Liver (tissue), 9 donors: Measurements from ENCODE around the gene ITPK1. TPM values are rescaled to one million over a fixed set of nuclear protein-coding genes. Genes with fewer than 3 reads are reported as not detected.

ENCODE experiments used
- DNase-seq: peaks from one replicate; pipeline ENCODE4 v3.0.0-alpha.2; 2017; ENCODE audit warnings: low spot score
- H3K27ac ChIP-seq, 2 donors: one replicate each; pipeline ENCODE4 v1.7.0; 2013; ENCODE audit warnings: inconsistent platforms in 2 of 2, low read length in 2 of 2, control low read depth in 1 of 2, low read depth in 1 of 2, mild to moderate bottlenecking in 1 of 2
- H3K27me3 ChIP-seq, 4 donors: one replicate each; pipeline versions ENCODE4 v1.6.1 to v1.7.0; 2013; ENCODE audit warnings: low read length in 3 of 4, inconsistent platforms in 1 of 4, mild to moderate bottlenecking in 1 of 4, moderate library complexity in 1 of 4; ENCODE audit not compliant: control insufficient read depth in 4 of 4, insufficient read depth in 4 of 4
- H3K36me3 ChIP-seq, 4 donors: one replicate each; pipeline versions ENCODE4 v1.6.1 to v1.7.0; 2013; ENCODE audit warnings: low read length in 3 of 4, mild to moderate bottlenecking in 3 of 4, low read depth in 1 of 4, moderate library complexity in 1 of 4; ENCODE audit not compliant: control insufficient read depth in 4 of 4, insufficient read depth in 3 of 4
- H3K4me1 ChIP-seq, 4 donors: one replicate each; pipeline versions ENCODE4 v1.6.1 to v1.7.0; 2013; ENCODE audit warnings: low read length in 3 of 4, mild to moderate bottlenecking in 3 of 4, moderate library complexity in 1 of 4; ENCODE audit not compliant: control insufficient read depth in 4 of 4, insufficient read depth in 4 of 4
- H3K4me3 ChIP-seq, 3 donors: one replicate each; pipeline versions ENCODE4 v1.6.1 to v1.7.0; 2013; ENCODE audit warnings: low read length in 3 of 3, control low read depth in 1 of 3, low read depth in 1 of 3, mild to moderate bottlenecking in 1 of 3
- H3K9ac ChIP-seq, 2 donors: one replicate each; pipeline ENCODE4 v1.7.0; 2013; ENCODE audit warnings: low read length in 2 of 2, mild to moderate bottlenecking in 2 of 2, moderate library complexity in 2 of 2, control low read depth in 1 of 2, low read depth in 1 of 2
- H3K9me3 ChIP-seq, 4 donors: one replicate each; pipeline versions ENCODE4 v1.6.1 to v1.7.0; 2013; ENCODE audit warnings: low read length in 3 of 4; ENCODE audit not compliant: control insufficient read depth in 4 of 4
- EGR1 ChIP-seq, 2 donors: IDR thresholded peaks; 2 replicates each; pipeline ENCODE4 v1.6.1; 2016 to 2018; ENCODE audit warnings: antibody characterized with exemption in 2 of 2, low read depth in 2 of 2
- FOXA1 ChIP-seq: IDR thresholded peaks from 2 replicates; pipeline ENCODE4 v1.6.1; 2016; ENCODE audit warnings: antibody characterized with exemption
- FOXA2 ChIP-seq: IDR thresholded peaks from 2 replicates; pipeline ENCODE4 v1.6.1; 2016; ENCODE audit warnings: antibody characterized with exemption
- GABPA ChIP-seq, 2 donors: IDR thresholded peaks in 1 of 2; conservative IDR thresholded peaks in 1 of 2; 2 replicates each; pipeline ENCODE4 v1.6.1; 2016; ENCODE audit warnings: antibody characterized with exemption in 2 of 2, mild to moderate bottlenecking in 1 of 2, moderate library complexity in 1 of 2
- HNF4A ChIP-seq, 2 donors: conservative IDR thresholded peaks; 2 replicates each; pipeline ENCODE4 v1.6.1; 2016; ENCODE audit warnings: antibody characterized with exemption in 2 of 2, mild to moderate bottlenecking in 2 of 2
- HNF4G ChIP-seq: IDR thresholded peaks from 2 replicates; pipeline ENCODE4 v1.6.1; 2016; ENCODE audit warnings: antibody characterized with exemption
- JUND ChIP-seq, 2 donors: IDR thresholded peaks; 2 replicates each; pipeline ENCODE4 v1.6.1; 2016; ENCODE audit warnings: antibody characterized with exemption in 2 of 2
- NR2F2 ChIP-seq: IDR thresholded peaks from 2 replicates; pipeline ENCODE4 v1.6.1; 2016; ENCODE audit warnings: antibody characterized with exemption
- RAD21 ChIP-seq, 2 donors: IDR thresholded peaks; 2 replicates each; pipeline ENCODE4 v1.6.1; 2016; ENCODE audit warnings: antibody characterized with exemption in 2 of 2, mild to moderate bottlenecking in 2 of 2
- RXRA ChIP-seq, 2 donors: IDR thresholded peaks; 2 replicates each; pipeline ENCODE4 v1.6.1; 2017 to 2018; ENCODE audit warnings: antibody characterized with exemption in 2 of 2, mild to moderate bottlenecking in 1 of 2
- SP1 ChIP-seq: IDR thresholded peaks from 2 replicates; pipeline ENCODE4 v1.6.1; 2018; ENCODE audit warnings: antibody characterized with exemption, mild to moderate bottlenecking
- TAF1 ChIP-seq: conservative IDR thresholded peaks from 2 replicates; pipeline ENCODE4 v1.6.1; 2016; ENCODE audit warnings: antibody characterized with exemption, mild to moderate bottlenecking
- YY1 ChIP-seq: IDR thresholded peaks from 2 replicates; pipeline ENCODE4 v1.6.1; 2016; ENCODE audit warnings: antibody characterized with exemption, mild to moderate bottlenecking
- WGBS: extraction: QIAGEN DNeasy Blood & Tissue Kit; methylation state at CpG from one replicate; pipeline ENCODE4 v1.1.7; 2013; 5-methylcytosine and 5-hydroxymethylcytosine counted together
- polyA plus RNA-seq, 2 donors: library from polyadenylated mRNA; stranded (reverse) in 1 of 2; unstranded in 1 of 2; fragments of 200-250 nt in 1 of 2; fragments of >200 nt in 1 of 2; fragmentation: Nextera tagmentation in 1 of 2; extraction: Ambion mirVana in 1 of 2; gene quantifications; one replicate each; pipeline versions ENCODE4 v1.2.1 to v1.2.3, GENCODE V29; 2013 to 2015
- total RNA-seq, 2 donors: library from RNA; depleted of rRNA; stranded (reverse); fragments of >200 nt; gene quantifications; one replicate each; pipeline ENCODE4 v1.2.3, GENCODE V29; 2014
- TF ChIP-seq, protein P1 (sequence below): fragments of 150-350 bp; IDR thresholded peaks from 2 replicates; pipeline ENCODE4 v1.5.1; 2017; ENCODE audit warnings: improper control_type of control experiment, low read depth, low read length; ENCODE audit not compliant: missing input control
- TF ChIP-seq, protein P2 (sequence below): IDR thresholded peaks from 2 replicates; pipeline ENCODE4 v1.6.1; 2016; ENCODE audit warnings: antibody characterized with exemption
- TF ChIP-seq, protein P3 (sequence below): IDR thresholded peaks from 2 replicates; pipeline ENCODE4 v1.6.1; 2016; ENCODE audit warnings: antibody characterized with exemption
- TF ChIP-seq, protein P4 (sequence below): IDR thresholded peaks from 2 replicates; pipeline ENCODE4 v1.6.1; 2016; ENCODE audit warnings: antibody characterized with exemption
- TF ChIP-seq, protein P5 (sequence below): IDR thresholded peaks from 2 replicates; pipeline ENCODE4 v1.6.1; 2016; ENCODE audit warnings: antibody characterized with exemption, mild to moderate bottlenecking
- donor health status: healthy.
- donor health status: healthy.
- donor health status: healthy.
- donor health status: healthy.
- donor health status: healthy.

Gene ITPK1
- total and polyA plus RNA-seq, 4 donors = 9.0 to 41.2 (median 20.4) TPM

DNA sequence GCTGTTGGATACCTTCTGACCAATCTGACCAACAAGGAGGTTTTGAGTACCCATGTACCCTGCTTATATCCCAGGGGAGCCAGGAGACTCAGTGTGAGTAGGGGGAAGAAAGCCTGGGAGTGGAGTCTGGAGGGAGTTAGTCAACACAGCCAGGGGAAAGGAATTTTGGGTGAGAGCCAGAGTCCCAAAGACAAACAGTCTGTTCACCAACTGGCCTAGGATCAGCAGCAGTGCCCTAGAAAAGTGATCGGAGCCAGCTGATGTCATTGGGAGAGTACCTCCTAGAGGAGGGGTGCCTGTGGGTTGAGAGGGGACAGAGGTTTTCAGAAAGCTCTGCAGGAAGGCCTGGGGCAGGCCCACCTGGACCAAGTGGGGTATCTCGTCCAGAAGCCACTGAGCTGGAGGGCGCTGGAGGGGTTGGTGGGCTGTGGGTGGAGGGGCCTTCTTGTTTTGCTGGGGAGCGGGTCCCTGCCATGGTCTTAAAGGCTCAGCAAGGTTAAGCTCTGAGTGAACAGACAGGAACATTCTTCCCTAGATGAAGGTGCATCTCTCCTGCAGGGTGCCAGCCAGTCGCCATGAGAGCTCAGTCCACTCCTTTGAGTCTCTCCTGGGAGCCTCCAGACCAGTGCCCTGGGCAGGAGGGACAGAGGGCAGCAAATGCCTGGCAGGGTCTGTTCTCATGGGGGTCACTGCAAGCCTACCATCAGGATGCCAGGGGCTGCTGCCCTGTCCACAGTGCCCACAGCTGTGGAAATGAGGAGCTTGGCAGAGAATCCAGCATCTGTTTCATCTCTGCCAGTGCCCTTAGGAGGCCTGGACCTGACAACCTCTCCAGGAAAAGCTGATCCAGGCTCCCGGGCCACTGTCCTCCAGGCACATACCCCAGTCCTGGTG, 129.2 kb downstream of the ITPK1 start:
- DNase-seq = peak; percentile 51
- Histone ChIP-seq H3K9ac (peak overlapping the region in 1 of 2 donors; percentile 21), H3K4me1 (peaks cover 11 to 39% (median 32%) of the 10 kb centered on the region in 4 donors), H3K27me3 (no peaks in the 10 kb centered on the region), H3K27ac (peak overlapping the region; percentile 74 to 76), H3K9me3 (no peaks in the 10 kb centered on the region), H3K4me3 (no peak overlapping the region), H3K36me3 (no peaks in the 10 kb centered on the region)
- 68% methylated on average over 6 of the region's 6 CpGs for WGBS
- TF ChIP-seq, protein P1, sequence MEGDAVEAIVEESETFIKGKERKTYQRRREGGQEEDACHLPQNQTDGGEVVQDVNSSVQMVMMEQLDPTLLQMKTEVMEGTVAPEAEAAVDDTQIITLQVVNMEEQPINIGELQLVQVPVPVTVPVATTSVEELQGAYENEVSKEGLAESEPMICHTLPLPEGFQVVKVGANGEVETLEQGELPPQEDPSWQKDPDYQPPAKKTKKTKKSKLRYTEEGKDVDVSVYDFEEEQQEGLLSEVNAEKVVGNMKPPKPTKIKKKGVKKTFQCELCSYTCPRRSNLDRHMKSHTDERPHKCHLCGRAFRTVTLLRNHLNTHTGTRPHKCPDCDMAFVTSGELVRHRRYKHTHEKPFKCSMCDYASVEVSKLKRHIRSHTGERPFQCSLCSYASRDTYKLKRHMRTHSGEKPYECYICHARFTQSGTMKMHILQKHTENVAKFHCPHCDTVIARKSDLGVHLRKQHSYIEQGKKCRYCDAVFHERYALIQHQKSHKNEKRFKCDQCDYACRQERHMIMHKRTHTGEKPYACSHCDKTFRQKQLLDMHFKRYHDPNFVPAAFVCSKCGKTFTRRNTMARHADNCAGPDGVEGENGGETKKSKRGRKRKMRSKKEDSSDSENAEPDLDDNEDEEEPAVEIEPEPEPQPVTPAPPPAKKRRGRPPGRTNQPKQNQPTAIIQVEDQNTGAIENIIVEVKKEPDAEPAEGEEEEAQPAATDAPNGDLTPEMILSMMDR = no peak
- TF ChIP-seq, protein P2, sequence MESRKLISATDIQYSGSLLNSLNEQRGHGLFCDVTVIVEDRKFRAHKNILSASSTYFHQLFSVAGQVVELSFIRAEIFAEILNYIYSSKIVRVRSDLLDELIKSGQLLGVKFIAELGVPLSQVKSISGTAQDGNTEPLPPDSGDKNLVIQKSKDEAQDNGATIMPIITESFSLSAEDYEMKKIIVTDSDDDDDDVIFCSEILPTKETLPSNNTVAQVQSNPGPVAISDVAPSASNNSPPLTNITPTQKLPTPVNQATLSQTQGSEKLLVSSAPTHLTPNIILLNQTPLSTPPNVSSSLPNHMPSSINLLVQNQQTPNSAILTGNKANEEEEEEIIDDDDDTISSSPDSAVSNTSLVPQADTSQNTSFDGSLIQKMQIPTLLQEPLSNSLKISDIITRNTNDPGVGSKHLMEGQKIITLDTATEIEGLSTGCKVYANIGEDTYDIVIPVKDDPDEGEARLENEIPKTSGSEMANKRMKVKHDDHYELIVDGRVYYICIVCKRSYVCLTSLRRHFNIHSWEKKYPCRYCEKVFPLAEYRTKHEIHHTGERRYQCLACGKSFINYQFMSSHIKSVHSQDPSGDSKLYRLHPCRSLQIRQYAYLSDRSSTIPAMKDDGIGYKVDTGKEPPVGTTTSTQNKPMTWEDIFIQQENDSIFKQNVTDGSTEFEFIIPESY = peak; percentile 24
- TF ChIP-seq RXRA (IDR thresholded peaks at IDR 0.05) = peak; percentile 77 to 89
- no peak for TF ChIP-seq HNF4G
- peak; percentile 83 for TF ChIP-seq SP1
- peak; percentile 48 to 53 for TF ChIP-seq RAD21 (IDR thresholded peaks at IDR 0.05)
- peak; percentile 76 to 80 for TF ChIP-seq HNF4A (conservative IDR thresholded peaks at IDR 0.05)
- TF ChIP-seq, protein P3, sequence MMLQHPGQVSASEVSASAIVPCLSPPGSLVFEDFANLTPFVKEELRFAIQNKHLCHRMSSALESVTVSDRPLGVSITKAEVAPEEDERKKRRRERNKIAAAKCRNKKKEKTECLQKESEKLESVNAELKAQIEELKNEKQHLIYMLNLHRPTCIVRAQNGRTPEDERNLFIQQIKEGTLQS = peak; percentile 48
- TF ChIP-seq, protein P4, sequence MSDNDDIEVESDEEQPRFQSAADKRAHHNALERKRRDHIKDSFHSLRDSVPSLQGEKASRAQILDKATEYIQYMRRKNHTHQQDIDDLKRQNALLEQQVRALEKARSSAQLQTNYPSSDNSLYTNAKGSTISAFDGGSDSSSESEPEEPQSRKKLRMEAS = peak; percentile 59
- TF ChIP-seq YY1 = no peak
- TF ChIP-seq FOXA2 = peak; percentile 76
- TF ChIP-seq TAF1 = no peak
- TF ChIP-seq NR2F2 = peak; percentile 22
- TF ChIP-seq JUND (IDR thresholded peaks at IDR 0.05) = peak; percentile 64 to 87
- TF ChIP-seq EGR1 (IDR thresholded peaks at IDR 0.05; ENCODE audit: low read depth in 2 of 2) = no peak
- TF ChIP-seq, protein P5, sequence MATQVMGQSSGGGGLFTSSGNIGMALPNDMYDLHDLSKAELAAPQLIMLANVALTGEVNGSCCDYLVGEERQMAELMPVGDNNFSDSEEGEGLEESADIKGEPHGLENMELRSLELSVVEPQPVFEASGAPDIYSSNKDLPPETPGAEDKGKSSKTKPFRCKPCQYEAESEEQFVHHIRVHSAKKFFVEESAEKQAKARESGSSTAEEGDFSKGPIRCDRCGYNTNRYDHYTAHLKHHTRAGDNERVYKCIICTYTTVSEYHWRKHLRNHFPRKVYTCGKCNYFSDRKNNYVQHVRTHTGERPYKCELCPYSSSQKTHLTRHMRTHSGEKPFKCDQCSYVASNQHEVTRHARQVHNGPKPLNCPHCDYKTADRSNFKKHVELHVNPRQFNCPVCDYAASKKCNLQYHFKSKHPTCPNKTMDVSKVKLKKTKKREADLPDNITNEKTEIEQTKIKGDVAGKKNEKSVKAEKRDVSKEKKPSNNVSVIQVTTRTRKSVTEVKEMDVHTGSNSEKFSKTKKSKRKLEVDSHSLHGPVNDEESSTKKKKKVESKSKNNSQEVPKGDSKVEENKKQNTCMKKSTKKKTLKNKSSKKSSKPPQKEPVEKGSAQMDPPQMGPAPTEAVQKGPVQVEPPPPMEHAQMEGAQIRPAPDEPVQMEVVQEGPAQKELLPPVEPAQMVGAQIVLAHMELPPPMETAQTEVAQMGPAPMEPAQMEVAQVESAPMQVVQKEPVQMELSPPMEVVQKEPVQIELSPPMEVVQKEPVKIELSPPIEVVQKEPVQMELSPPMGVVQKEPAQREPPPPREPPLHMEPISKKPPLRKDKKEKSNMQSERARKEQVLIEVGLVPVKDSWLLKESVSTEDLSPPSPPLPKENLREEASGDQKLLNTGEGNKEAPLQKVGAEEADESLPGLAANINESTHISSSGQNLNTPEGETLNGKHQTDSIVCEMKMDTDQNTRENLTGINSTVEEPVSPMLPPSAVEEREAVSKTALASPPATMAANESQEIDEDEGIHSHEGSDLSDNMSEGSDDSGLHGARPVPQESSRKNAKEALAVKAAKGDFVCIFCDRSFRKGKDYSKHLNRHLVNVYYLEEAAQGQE = peak; percentile 30
- TF ChIP-seq FOXA1 = peak; percentile 66
- TF ChIP-seq GABPA (IDR thresholded peaks at IDR 0.05 in 1 of 2, conservative IDR thresholded peaks at IDR 0.05 in 1 of 2) = no peak
